K562 (cell line): ENCODE data around the gene OSCAR. TPM values are rescaled to one million over a fixed set of nuclear protein-coding genes. Genes with fewer than 3 reads are reported as not detected.
A peak's percentile ranks its signal among the peaks of the same experiment; 100 is the strongest.

Source experiments
- ATAC-seq: fragments of 200-7000 bp; cut with Tn5 transposase; 3 replicates; pipeline ENCODE4 v1.9.1; 2020; ENCODE audit warnings: moderate library complexity
- BruUV-seq: library from RNA; stranded (reverse); fragments of 400-500 nt; replicated peaks from 2 replicates; lab custom pipeline; 2021; lab: Mats Ljungman, UMichigan
- CTCF ChIA-PET: fragments of 300-600 bp; formaldehyde crosslinking; extraction: SDS; loops from one replicate; lab custom pipeline; 2021; ENCODE audit warnings: low intra/inter-chr PET ratio; lab: Yijun Ruan, JAX
- POLR2A ChIA-PET: fragments of 300-600, 350-650 bp; sonication (Branson Sonifier 250); formaldehyde crosslinking; extraction: SDS; loops from one replicate; lab custom pipeline; 2021; ENCODE audit warnings: antibody characterized with exemption, inconsistent platforms; lab: Yijun Ruan, JAX
- DNase-seq, 4 experiments: peaks; one replicate each; pipeline versions ENCODE4 v3.0.0 to v3.0.0-alpha.2; 2011 to 2018; ENCODE audit warnings: low spot score in 3 of 4, mixed read lengths in 3 of 4; ENCODE audit errors: extremely low read depth in 1 of 4
- FAIRE-seq: peaks from 2 replicates; lab custom pipeline; 2011; peaks lifted over from hg19 to GRCh38; lab: Jason Lieb, UNC
- H2AFZ ChIP-seq: 2 replicates; pipeline ENCODE4 v1.6.0; 2011; ENCODE audit warnings: low read depth, low read length, control low read depth, inconsistent platforms
- H3K27ac ChIP-seq: fragments of 200-600 bp; 3 replicates; pipeline ENCODE4 v1.8.0; 2011; ENCODE audit warnings: low read depth, mild to moderate bottlenecking, control low read depth, inconsistent platforms, low read length, moderate library complexity, mixed read lengths; ENCODE audit errors: extremely low read depth
- H3K27me3 ChIP-seq, 2 experiments: fragments of 300-600 bp in 1 of 2; 2 replicates in 1 of 2; 3 replicates in 1 of 2; pipeline versions ENCODE4 v1.6.0 to v1.8.0; 2011; ENCODE audit warnings: inconsistent platforms in 2 of 2, low read length in 2 of 2, mild to moderate bottlenecking in 1 of 2, mixed read lengths in 1 of 2, moderate library complexity in 1 of 2; ENCODE audit not compliant: control insufficient read depth in 2 of 2, insufficient read depth in 2 of 2
- H3K36me3 ChIP-seq: fragments of 300-600 bp; 3 replicates; pipeline ENCODE4 v1.8.0; 2011; ENCODE audit warnings: mild to moderate bottlenecking, low read length, inconsistent platforms; ENCODE audit not compliant: control insufficient read depth, insufficient read depth
- H3K4me1 ChIP-seq, 2 experiments: fragments of 200-600 bp in 1 of 2; replicated peaks in 1 of 2; 2 replicates in 1 of 2; 3 replicates in 1 of 2; pipeline versions ENCODE4 v1.5.1 to v1.8.0; 2011; ENCODE audit warnings: inconsistent platforms in 2 of 2, low read length in 2 of 2, mild to moderate bottlenecking in 1 of 2, mixed read lengths in 1 of 2, moderate library complexity in 1 of 2; ENCODE audit not compliant: control insufficient read depth in 2 of 2, insufficient read depth in 2 of 2
- H3K4me2 ChIP-seq: 2 replicates; pipeline ENCODE4 v1.6.1; 2011; ENCODE audit warnings: low read length, control low read depth, inconsistent platforms, mixed read lengths; ENCODE audit not compliant: insufficient read depth
- H3K4me3 ChIP-seq: fragments of 200-600 bp; sonication (generic), shearing (Covaris generic); 2 replicates; pipeline ENCODE4 v1.5.1; 2016; ENCODE audit warnings: control low read depth, inconsistent platforms
- H3K79me2 ChIP-seq: fragments of 200-600 bp; 3 replicates; pipeline ENCODE4 v1.8.0; 2011; ENCODE audit warnings: low read length, inconsistent platforms; ENCODE audit not compliant: control insufficient read depth, insufficient read depth
- H3K9ac ChIP-seq, 2 experiments: 2 replicates each; pipeline versions ENCODE4 v1.6.0 to v1.6.1; 2011; ENCODE audit warnings: low read depth in 2 of 2, low read length in 2 of 2, control low read depth in 1 of 2, inconsistent platforms in 1 of 2, mild to moderate bottlenecking in 1 of 2, mixed read lengths in 1 of 2; ENCODE audit not compliant: insufficient read depth in 1 of 2
- H3K9me1 ChIP-seq: one replicate; pipeline ENCODE4 v1.6.0; 2011; ENCODE audit warnings: inconsistent platforms, mild to moderate bottlenecking, low read length, moderate library complexity; ENCODE audit not compliant: control insufficient read depth, insufficient read depth
- H3K9me3 ChIP-seq: replicated peaks from 2 replicates; pipeline ENCODE4 v1.5.1; 2011; ENCODE audit warnings: low read depth, low read length, inconsistent platforms; ENCODE audit not compliant: control insufficient read depth, insufficient read depth
- H4K20me1 ChIP-seq: replicated peaks from 2 replicates; pipeline ENCODE4 v1.6.1; 2011; ENCODE audit warnings: low read length, inconsistent platforms, mixed read lengths; ENCODE audit not compliant: control insufficient read depth, insufficient read depth
- CBX1 ChIP-seq: sonication (generic); IDR thresholded peaks from 2 replicates; pipeline ENCODE4 v1.6.1; 2016; ENCODE audit warnings: antibody characterized with exemption, low read depth, mild to moderate bottlenecking
- ESRRA ChIP-seq: fragments of 450-650 bp; IDR thresholded peaks from 2 replicates; pipeline ENCODE4 v1.6.1; 2014; ENCODE audit warnings: low read depth, mild to moderate bottlenecking, moderate library complexity, borderline replicate concordance
- HCFC1 ChIP-seq: IDR thresholded peaks from 2 replicates; pipeline ENCODE4 v1.6.1; 2012; ENCODE audit warnings: low read depth, low read length, improper control_type of control experiment
- MAFK ChIP-seq: IDR thresholded peaks from 2 replicates; pipeline ENCODE4 v1.6.1; 2011; ENCODE audit warnings: low read length, improper control_type of control experiment
- PHB2 ChIP-seq: fragments of 450-650 bp; IDR thresholded peaks from 2 replicates; pipeline ENCODE4 v1.6.1; 2017; ENCODE audit warnings: low read depth
- RBFOX2 ChIP-seq: fragments of 200-400 bp; formaldehyde crosslinking; IDR thresholded peaks from 2 replicates; pipeline ENCODE4 v1.6.1; 2017; ENCODE audit warnings: low read depth, mild to moderate bottlenecking, low read length, moderate library complexity
- ZNF77 ChIP-seq: fragments of 250-450 bp; sonication (Bioruptor Pico); IDR thresholded peaks from 2 replicates; pipeline ENCODE4 v1.5.0; 2020
- ZZZ3 ChIP-seq: fragments of 450-650 bp; IDR thresholded peaks from 2 replicates; pipeline ENCODE4 v1.6.1; 2016; ENCODE audit warnings: antibody characterized with exemption, mild to moderate bottlenecking, moderate library complexity
- WGBS: fragments of 100-300 bp; shearing (Covaris generic); methylation state at CpG from one replicate; pipeline ENCODE4 v1.1.6; 2016; ENCODE audit warnings: low coverage, mixed read lengths; ENCODE audit not compliant: insufficient coverage; ENCODE audit errors: missing lambda C conversion rate; 5-methylcytosine and 5-hydroxymethylcytosine counted together
- in situ Hi-C: fragments of 300-500 bp; cut with MboI; formaldehyde crosslinking; loops from 4 replicates; pipeline ENCODE4 v1.15.0; 2018; ENCODE audit warnings: inconsistent platforms, mixed read lengths
- intact Hi-C: fragments of 100-400 bp; cut with micrococcal nuclease; formaldehyde crosslinking; loops from 2 replicates; pipeline ENCODE4 v1.14.2; 2022
- polyA plus RNA-seq, 8 experiments: library from polyadenylated mRNA; depleted of rRNA in 4 of 8; stranded (reverse) in 5 of 8; unstranded in 3 of 8; fragments of >200 nt; fragmentation: Nextera tagmentation in 2 of 8; fragmentation: Illumina TruSeq in 1 of 8; extraction: Ambion mirVana in 2 of 8; extraction: Trizol in 1 of 8; gene quantifications; 2 replicates each; pipeline versions ENCODE4 v1.2.1 to v1.2.3, GENCODE V29; 2011 to 2014; ENCODE audit warnings: inconsistent platforms in 1 of 8, missing spikeins in 1 of 8
- total RNA-seq, 7 experiments: library from RNA; depleted of rRNA in 6 of 7; stranded (reverse); fragments of >200 nt in 6 of 7; fragmentation: Illumina TruSeq in 2 of 7; extraction: Trizol in 2 of 7; gene quantifications; 2 replicates each; pipeline versions ENCODE4 v1.2.1 to v1.2.3, GENCODE V29; 2011 to 2021; ENCODE audit warnings: low replicate concordance in 1 of 7
- TF ChIP-seq, protein P1 (sequence below): sonication (generic); formaldehyde crosslinking; IDR thresholded peaks from 2 replicates; pipeline ENCODE4 v1.8.0; 2022; ENCODE audit warnings: mild to moderate bottlenecking, missing genetic modification reagents, borderline replicate concordance
- TF ChIP-seq, protein P2 (sequence below), 2 experiments: IDR thresholded peaks in 1 of 2; conservative IDR thresholded peaks in 1 of 2; 2 replicates each; pipeline ENCODE4 v1.6.1; 2016; ENCODE audit warnings: low read depth in 2 of 2, mild to moderate bottlenecking in 1 of 2, missing compliant biosample characterization in 1 of 2, missing genetic modification characterization in 1 of 2, moderate library complexity in 1 of 2

The OSCAR gene
- total and polyA plus RNA-seq, 9 of the 15 experiments (the other 6 are each of a cell fraction or from before 2014, with no cell fraction given) = 0.09 to 0.62 (median 0.13) TPM; not detected in 5

DNA sequence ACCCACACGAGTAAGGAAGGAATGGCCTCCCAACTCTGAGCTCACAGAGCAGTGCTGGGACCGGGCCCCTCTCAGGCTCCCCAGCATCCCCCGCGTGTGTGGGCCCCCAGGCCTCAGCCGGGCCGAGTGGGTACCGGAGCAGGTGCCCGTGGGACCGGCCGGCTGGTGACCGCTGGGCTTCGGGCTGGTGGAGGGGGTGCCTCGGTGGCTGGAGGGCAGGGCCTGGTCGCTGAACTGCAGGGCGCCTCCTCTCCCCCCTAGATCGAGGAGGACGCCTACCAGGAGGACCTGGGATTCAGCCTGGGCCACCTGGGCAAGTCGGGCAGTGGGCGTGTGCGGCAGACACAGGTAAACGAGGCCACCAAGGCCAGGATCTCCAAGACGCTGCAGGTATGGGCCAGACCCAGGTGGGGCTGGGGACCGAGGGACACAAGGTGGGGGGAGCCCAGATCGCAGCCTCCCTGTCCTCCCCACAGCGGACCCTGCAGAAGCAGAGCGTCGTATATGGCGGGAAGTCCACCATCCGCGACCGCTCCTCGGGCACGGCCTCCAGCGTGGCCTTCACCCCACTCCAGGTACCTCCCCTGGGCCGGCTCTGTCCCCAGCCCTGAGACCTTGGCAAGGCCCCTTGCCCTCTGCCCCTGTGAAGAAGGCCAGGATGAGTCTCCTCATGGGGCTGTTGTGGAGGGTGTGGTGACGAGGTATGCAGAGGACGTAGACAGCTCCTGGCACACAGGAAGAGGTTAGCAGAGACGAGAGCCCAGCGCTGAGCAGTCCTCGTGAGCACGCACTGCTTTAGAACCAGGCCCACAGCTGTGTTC, 28.4 kb upstream of the OSCAR start:
- intact Hi-C loops = no loop called here
- WGBS = 98% methylated on average over 18 of the region's 41 CpGs
- H3K9me3 ChIP-seq = no peaks in the 10 kb centered on the region
- no peak for ATAC-seq
- H2AFZ ChIP-seq = no peak overlapping the region
- TF ChIP-seq RBFOX2 (peak; percentile 52), PHB2 (no peak)
- TF ChIP-seq, all 486 proteins: peak for 1
- no peak overlapping the region for H3K4me2 ChIP-seq
- no peak overlapping the region for H3K27ac ChIP-seq
- H3K9ac ChIP-seq = 0 out of 4 replicates have a peak overlapping the region, but pooled peaks of 1 of the 2 experiments have one; percentile 35
- no peaks in the 10 kb centered on the region for H3K27me3 ChIP-seq
- no peaks in the 10 kb centered on the region; a peak in 2 of 5 replicates for H3K4me1 ChIP-seq
- in situ Hi-C loops = no loop called here
- no peak overlapping the region for H3K4me3 ChIP-seq
- no peaks in the 10 kb centered on the region for H3K79me2 ChIP-seq
- BruUV-seq = no TSS peak
- H3K9me1 ChIP-seq = no peaks in the 10 kb centered on the region
- DNase-seq (no peak), FAIRE-seq (no peak)
- ChIA-PET POLR2A (interaction anchor here (0.5 to 1.0 kb wide), 2 partner anchors 13 to 27 kb away, joined by 3 read pairs; partner anchors contain the start of genes PRPF31 and TFPT), CTCF (no interaction called here)
- no peaks in the 10 kb centered on the region for H4K20me1 ChIP-seq
- H3K36me3 ChIP-seq = peaks cover 66% of the 10 kb centered on the region; the same call in 2 of the 3 replicates

DNA sequence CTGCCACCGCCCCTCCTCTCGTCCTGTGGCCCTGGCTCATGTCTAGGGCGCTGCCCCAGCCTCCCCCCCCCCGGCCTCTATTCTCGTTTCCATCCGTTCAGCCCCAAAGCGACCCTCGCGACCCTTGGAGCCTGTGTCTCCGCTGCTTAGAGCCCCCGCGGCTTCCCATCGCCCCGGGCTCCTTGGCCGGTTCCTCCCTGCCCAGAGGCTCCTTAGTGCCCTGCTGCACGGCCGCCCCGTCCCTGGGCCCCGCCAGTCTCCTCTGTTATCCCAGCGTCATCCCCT, 27.8 kb upstream of the OSCAR start:
- no peak overlapping the region for H3K4me3 ChIP-seq
- no peaks in the 10 kb centered on the region for H3K27me3 ChIP-seq
- ChIA-PET CTCF (no interaction called here), POLR2A (no interaction called here)
- no peaks in the 10 kb centered on the region; a peak in 2 of 5 replicates for H3K4me1 ChIP-seq
- in situ Hi-C loops = no loop called here
- H4K20me1 ChIP-seq = no peaks in the 10 kb centered on the region
- H3K9me3 ChIP-seq = no peaks in the 10 kb centered on the region
- 96% methylated on average over 12 of the region's 20 CpGs for whole genome bisulfite sequencing
- no peak overlapping the region for H3K9ac ChIP-seq
- ATAC-seq = no peak
- FAIRE-seq = no peak
- H3K27ac ChIP-seq = no peak overlapping the region
- no TSS peak for BruUV-seq
- no peaks in the 10 kb centered on the region for H3K9me1 ChIP-seq
- no peak for DNase-seq
- no peaks in the 10 kb centered on the region for H3K79me2 ChIP-seq
- no peak overlapping the region for H2AFZ ChIP-seq
- H3K36me3 ChIP-seq = peaks cover 72% of the 10 kb centered on the region; the same call in 2 of the 3 replicates
- intact Hi-C loops = no loop called here
- H3K4me2 ChIP-seq = no peak overlapping the region
- no peak for TF ChIP-seq ESRRA
- TF ChIP-seq, protein P1, sequence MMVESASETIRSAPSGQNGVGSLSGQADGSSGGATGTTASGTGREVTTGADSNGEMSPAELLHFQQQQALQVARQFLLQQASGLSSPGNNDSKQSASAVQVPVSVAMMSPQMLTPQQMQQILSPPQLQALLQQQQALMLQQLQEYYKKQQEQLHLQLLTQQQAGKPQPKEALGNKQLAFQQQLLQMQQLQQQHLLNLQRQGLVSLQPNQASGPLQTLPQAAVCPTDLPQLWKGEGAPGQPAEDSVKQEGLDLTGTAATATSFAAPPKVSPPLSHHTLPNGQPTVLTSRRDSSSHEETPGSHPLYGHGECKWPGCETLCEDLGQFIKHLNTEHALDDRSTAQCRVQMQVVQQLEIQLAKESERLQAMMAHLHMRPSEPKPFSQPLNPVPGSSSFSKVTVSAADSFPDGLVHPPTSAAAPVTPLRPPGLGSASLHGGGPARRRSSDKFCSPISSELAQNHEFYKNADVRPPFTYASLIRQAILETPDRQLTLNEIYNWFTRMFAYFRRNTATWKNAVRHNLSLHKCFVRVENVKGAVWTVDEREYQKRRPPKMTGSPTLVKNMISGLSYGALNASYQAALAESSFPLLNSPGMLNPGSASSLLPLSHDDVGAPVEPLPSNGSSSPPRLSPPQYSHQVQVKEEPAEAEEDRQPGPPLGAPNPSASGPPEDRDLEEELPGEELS (CRISPR knock-in tag) = no peak
- no peak for TF ChIP-seq MAFK
- no peak for TF ChIP-seq HCFC1
- no peak for TF ChIP-seq CBX1
- no peak for TF ChIP-seq ZZZ3
- TF ChIP-seq ZNF77 (CRISPR knock-in tag) = no peak
- TF ChIP-seq, protein P2, sequence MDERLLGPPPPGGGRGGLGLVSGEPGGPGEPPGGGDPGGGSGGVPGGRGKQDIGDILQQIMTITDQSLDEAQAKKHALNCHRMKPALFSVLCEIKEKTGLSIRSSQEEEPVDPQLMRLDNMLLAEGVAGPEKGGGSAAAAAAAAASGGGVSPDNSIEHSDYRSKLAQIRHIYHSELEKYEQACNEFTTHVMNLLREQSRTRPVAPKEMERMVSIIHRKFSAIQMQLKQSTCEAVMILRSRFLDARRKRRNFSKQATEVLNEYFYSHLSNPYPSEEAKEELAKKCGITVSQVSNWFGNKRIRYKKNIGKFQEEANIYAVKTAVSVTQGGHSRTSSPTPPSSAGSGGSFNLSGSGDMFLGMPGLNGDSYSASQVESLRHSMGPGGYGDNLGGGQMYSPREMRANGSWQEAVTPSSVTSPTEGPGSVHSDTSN (CRISPR knock-in tag; IDR thresholded peaks at IDR 0.05; ENCODE audit: low read depth) = no peak
- TF ChIP-seq, protein P2 (tag; conservative IDR thresholded peaks at IDR 0.05; ENCODE audit: low read depth) = no peak
